HAP-1 (cell line): ENCODE data around the gene SVIL.

ENCODE experiments used
- DNase-seq, 2 experiments: peaks; one replicate each; pipeline ENCODE4 v3.0.0-alpha.2; 2016 to 2020; ENCODE audit warnings: low spot score in 2 of 2
- H3K27me3 ChIP-seq: fragments of 250-450 bp; sonication (Bioruptor Pico); 2 replicates; pipeline ENCODE4 v1.5.1; 2020; ENCODE audit warnings: low read depth, mild to moderate bottlenecking, moderate library complexity
- H3K36me3 ChIP-seq: fragments of 250-450 bp; sonication (Bioruptor Pico); replicated peaks from 2 replicates; pipeline ENCODE4 v1.5.1; 2020; ENCODE audit warnings: mild to moderate bottlenecking
- H3K4me1 ChIP-seq: fragments of 250-450 bp; sonication (Bioruptor Pico); 2 replicates; pipeline ENCODE4 v1.5.1; 2020; ENCODE audit warnings: mild to moderate bottlenecking
- H3K4me3 ChIP-seq: fragments of 250-450 bp; sonication (Bioruptor Pico); 2 replicates; pipeline ENCODE4 v1.5.1; 2020; ENCODE audit warnings: mild to moderate bottlenecking, moderate library complexity
- H3K9me3 ChIP-seq: fragments of 250-450 bp; sonication (Bioruptor Pico); 2 replicates; pipeline ENCODE4 v1.5.1; 2020; ENCODE audit warnings: mild to moderate bottlenecking, moderate library complexity
- in situ Hi-C: fragments of 300-500 bp; cut with MboI; formaldehyde crosslinking; loops from 3 replicates; pipeline ENCODE4 v1.14.3; 2020; ENCODE audit warnings: low sequenced_read_pairs, inconsistent platforms, mixed read lengths

SVIL gene

DNA sequence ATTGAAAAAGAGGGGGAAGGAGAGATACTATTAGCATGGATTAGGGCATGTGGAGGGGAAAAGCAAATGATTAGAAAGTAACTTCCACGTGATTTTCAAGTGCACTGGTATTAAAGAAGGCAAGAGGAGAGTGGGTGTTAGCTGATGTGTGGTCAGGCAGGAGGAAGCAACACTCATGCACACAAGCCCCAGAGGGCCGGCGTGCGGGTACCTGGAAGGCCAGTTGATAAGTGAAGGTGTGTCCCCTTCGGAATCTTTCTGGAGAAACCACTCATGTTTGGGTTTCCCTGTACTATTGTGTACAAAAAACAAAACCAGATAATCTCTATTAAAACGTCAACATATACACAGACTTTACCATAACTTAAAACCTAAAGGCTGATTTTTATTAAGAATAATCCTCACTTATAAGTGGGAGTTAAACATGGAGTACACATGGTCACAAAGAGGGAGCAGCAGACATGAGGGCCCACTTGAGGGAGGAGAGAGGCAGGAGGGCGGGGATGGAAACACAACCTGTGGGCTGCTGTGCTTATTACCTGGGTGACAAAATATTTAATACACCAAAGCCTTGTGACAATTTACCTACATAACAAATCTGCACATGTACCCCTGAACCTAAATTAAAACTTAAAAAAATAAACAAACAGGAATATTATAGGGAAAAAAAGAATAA, 98.9 kb downstream of the SVIL start:
- Histone ChIP-seq H3K4me3 (no peak overlapping the region), H3K9me3 (no peaks in the 10 kb centered on the region), H3K36me3 (no peaks in the 10 kb centered on the region), H3K27me3 (no peaks in the 10 kb centered on the region), H3K4me1 (peaks cover 27% of the 10 kb centered on the region)
- DNase-seq, result no peak
- in situ Hi-C loops, result no loop called here

DNA sequence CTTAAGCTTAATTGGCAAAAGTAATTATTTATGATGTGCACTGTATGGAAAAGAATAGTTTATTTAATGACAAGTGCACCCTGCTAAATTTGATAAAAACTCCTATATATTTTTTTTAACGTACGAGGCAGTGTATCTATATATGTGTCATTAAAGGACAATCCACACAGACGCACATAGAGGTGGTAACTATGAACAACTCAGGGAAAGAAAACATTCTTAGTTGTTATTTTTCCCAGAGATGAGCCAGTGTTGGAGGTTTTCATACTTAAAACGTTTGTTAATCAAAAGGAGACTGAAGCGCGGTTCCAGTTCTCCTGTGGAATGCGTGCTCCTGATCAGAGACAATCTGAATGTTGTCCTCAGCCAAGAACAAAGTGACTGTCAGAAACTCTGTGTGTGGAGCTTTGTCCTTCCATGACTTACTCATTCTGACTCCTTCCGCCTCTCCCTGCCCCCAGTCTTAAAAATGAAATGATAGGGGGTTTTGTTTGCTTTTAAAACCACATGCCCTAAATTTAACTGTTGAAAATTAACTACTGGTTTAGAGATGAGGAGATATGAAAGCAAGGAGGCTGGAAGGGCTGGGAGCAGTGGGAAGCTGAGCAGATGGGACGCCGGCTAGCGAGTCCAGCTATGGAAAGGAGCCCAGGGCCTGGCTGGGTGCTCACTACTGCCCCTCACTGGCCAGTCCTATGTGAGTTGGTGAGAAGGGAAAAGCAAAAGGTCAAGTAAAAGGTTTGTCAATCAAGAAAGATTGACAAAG, 99.6 kb downstream of the SVIL start:
- H3K27me3 ChIP-seq, result no peaks in the 10 kb centered on the region
- H3K36me3 ChIP-seq, result no peaks in the 10 kb centered on the region
- H3K4me3 ChIP-seq, result no peak overlapping the region
- peaks cover 27% of the 10 kb centered on the region for H3K4me1 ChIP-seq
- DNase-seq, result peak; percentile 57 to 84
- in situ Hi-C loops, result no loop called here
- no peaks in the 10 kb centered on the region for H3K9me3 ChIP-seq

DNA sequence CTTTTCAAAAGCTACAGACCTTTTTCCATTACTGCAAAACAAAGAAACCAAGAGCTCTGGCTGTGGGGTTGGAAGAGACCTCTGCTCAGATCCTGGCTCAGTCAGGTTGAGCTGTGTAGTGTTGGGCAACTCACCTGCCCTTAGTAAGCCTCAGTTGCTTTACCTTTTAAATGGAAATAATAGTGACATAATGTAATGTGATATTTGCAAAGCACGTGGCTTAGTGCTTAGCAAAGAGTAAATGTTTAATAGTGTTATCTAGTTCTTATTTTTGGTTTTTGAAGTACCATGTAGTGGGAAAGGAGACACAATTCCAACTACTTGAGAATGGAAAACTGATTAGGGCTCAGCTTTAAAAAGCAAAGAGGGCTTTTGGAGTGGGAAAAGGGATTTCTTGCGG, 100.2 kb downstream of the SVIL start:
- Histone ChIP-seq H3K36me3 (no peaks in the 10 kb centered on the region), H3K4me3 (no peak overlapping the region), H3K27me3 (no peaks in the 10 kb centered on the region), H3K9me3 (no peaks in the 10 kb centered on the region), H3K4me1 (peaks cover 27% of the 10 kb centered on the region)
- in situ Hi-C loops, result no loop called here
- DNase-seq, result no peak

DNA sequence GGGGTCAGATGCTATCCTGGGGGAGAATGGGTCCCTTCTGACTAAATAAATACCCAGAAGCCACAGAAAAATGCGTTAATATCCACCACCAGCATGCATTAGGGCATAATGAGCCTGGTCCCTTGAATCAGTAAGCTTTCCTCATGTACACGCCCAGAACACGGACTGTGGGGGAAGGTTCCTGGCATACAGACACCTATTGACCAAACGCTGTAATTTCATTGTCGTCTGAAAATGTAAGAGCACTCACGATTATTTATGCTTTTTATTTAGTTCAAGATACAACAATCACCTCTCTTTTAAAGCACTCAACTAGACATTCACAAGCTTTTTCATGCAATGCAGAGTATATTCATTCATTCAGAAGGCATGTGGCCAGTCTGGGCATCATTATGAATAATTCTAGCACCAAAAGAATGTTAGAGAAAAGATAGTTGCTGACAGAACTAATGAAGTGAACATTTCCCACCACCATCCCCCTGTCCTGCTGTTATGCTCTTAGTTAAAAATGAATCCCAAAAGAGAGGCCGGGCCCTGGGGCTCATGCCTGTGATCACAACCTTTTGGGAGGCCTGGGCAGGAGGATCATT, 101.0 kb downstream of the SVIL start:
- Histone ChIP-seq H3K4me1 (peaks cover 27% of the 10 kb centered on the region), H3K4me3 (no peak overlapping the region), H3K9me3 (no peaks in the 10 kb centered on the region), H3K27me3 (no peaks in the 10 kb centered on the region), H3K36me3 (no peaks in the 10 kb centered on the region)
- in situ Hi-C loops, result no loop called here
- peak; percentile 67 to 69 for DNase-seq

GRCh38 chr10:29533046-29533445, 101.7 kb downstream of the SVIL start:
- DNase-seq, result no peak
- H3K36me3 ChIP-seq, result no peaks in the 10 kb centered on the region
- no peak overlapping the region for H3K4me3 ChIP-seq
- no peaks in the 10 kb centered on the region for H3K9me3 ChIP-seq
- peaks cover 27% of the 10 kb centered on the region for H3K4me1 ChIP-seq
- in situ Hi-C loops, result no loop called here
- no peaks in the 10 kb centered on the region for H3K27me3 ChIP-seq

GRCh38 chr10:29532256-29532878, 102.4 kb downstream of the SVIL start:
- H3K4me1 ChIP-seq, result peaks cover 27% of the 10 kb centered on the region
- H3K4me3 ChIP-seq, result no peak overlapping the region
- H3K36me3 ChIP-seq, result no peaks in the 10 kb centered on the region
- H3K27me3 ChIP-seq, result no peaks in the 10 kb centered on the region
- DNase-seq, result no peak
- in situ Hi-C loops, result no loop called here
- no peaks in the 10 kb centered on the region for H3K9me3 ChIP-seq

- Histone ChIP-seq H3K9me3 (no peaks in the 10 kb centered on the region), H3K27me3 (no peaks in the 10 kb centered on the region), H3K36me3 (no peaks in the 10 kb centered on the region), H3K4me3 (no peak overlapping the region), H3K4me1 (peaks cover 22% of the 10 kb centered on the region)
- in situ Hi-C loops, result no loop called here
- DNase-seq, result no peak
Measured at GRCh38 chr10:29530112-29530976, 104.4 kb downstream of the SVIL start.

DNA sequence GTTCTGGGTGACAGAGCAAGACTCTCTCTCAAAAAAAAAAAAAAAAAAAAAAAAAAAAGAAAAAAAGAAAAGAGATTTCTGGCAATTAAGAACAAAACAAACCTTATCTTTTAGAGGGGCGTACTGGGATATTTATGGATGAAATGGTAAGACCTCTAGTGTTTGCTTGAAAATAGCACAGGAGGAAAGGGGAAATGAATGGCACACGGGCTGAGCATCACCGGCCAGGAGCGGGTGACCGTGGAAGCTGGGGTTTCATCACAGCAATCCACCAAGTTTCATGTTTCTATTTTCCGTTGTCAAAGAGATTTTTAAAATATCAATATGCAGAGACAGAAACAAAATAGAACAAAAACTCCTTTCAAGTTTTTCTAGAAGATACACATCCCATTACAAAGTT, 105.6 kb downstream of the SVIL start:
- Histone ChIP-seq H3K9me3 (no peaks in the 10 kb centered on the region), H3K4me3 (no peak overlapping the region), H3K4me1 (peaks cover 11% of the 10 kb centered on the region), H3K36me3 (no peaks in the 10 kb centered on the region), H3K27me3 (no peaks in the 10 kb centered on the region)
- DNase-seq, result no peak
- in situ Hi-C loops, result no loop called here

- Histone ChIP-seq H3K36me3 (no peaks in the 10 kb centered on the region), H3K9me3 (no peaks in the 10 kb centered on the region), H3K4me3 (no peak overlapping the region), H3K27me3 (no peaks in the 10 kb centered on the region), H3K4me1 (no peaks in the 10 kb centered on the region)
- in situ Hi-C loops, result no loop called here
- DNase-seq, result no peak
Measured at GRCh38 chr10:29525762-29526161, 109.0 kb downstream of the SVIL start.

GRCh38 chr10:29524720-29525119, 110.1 kb downstream of the SVIL start:
- Histone ChIP-seq H3K4me1 (no peaks in the 10 kb centered on the region), H3K4me3 (no peak overlapping the region), H3K9me3 (no peaks in the 10 kb centered on the region), H3K27me3 (no peaks in the 10 kb centered on the region), H3K36me3 (no peaks in the 10 kb centered on the region)
- in situ Hi-C loops, result no loop called here
- DNase-seq, result no peak

GRCh38 chr10:29524294-29524693, 110.5 kb downstream of the SVIL start:
- DNase-seq, result no peak
- Histone ChIP-seq H3K27me3 (no peaks in the 10 kb centered on the region), H3K36me3 (no peaks in the 10 kb centered on the region), H3K4me3 (no peak overlapping the region), H3K9me3 (no peaks in the 10 kb centered on the region), H3K4me1 (no peaks in the 10 kb centered on the region)
- in situ Hi-C loops, result no loop called here

GRCh38 chr10:29522918-29523317, 111.9 kb downstream of the SVIL start:
- no peak for DNase-seq
- H3K4me3 ChIP-seq, result no peak overlapping the region
- no peaks in the 10 kb centered on the region for H3K36me3 ChIP-seq
- H3K4me1 ChIP-seq, result no peaks in the 10 kb centered on the region
- H3K9me3 ChIP-seq, result no peaks in the 10 kb centered on the region
- in situ Hi-C loops, result no loop called here
- H3K27me3 ChIP-seq, result no peaks in the 10 kb centered on the region

DNA sequence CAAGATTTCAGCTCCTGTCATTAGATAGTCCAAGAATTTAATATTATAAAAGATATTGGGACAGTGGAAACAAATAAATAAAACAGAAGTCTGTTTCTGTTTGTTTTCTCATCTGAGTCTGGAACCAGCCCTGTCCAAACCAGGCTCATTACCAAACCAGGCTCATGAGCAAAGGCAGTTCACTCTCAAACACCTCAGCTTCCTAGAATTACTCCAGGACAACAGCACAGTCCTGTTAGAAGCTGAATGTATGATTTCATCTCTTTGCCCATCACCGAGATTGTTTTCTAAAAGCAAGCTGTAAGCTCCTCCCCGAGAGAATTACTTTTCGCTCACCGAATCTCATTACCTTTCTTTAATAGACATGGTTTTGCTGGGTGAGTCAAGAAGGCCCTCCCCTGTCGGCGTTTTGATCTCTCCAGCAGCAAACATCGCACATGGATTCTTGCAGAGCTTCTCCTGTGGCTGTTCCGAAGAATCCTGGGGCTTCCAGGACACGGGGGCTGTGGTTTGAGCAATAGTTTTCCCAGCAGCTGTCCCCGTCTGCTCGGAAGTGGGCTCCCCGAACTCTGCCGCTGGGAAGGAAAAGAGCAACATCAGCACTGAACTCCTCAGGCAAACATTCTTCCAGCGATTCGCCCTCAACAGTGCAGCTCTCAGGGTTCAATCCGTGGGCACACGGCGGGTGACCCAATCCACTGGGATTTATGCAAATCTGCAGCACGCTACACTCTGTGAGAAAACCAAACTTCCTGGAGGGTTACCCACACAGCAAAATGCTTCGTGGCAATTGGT, 112.5 kb downstream of the SVIL start:
- DNase-seq, result no peak
- in situ Hi-C loops, result no loop called here
- H3K4me1 ChIP-seq, result no peaks in the 10 kb centered on the region

More for the DNA sequence above, 112.5 kb downstream of the SVIL start:
- Histone ChIP-seq H3K4me3 (no peak overlapping the region), H3K27me3 (no peaks in the 10 kb centered on the region), H3K36me3 (no peaks in the 10 kb centered on the region), H3K9me3 (no peaks in the 10 kb centered on the region)
